AG09319 (cell line): ENCODE results near the gene PIK3C2G.

Experiments used
- DNase-seq: peaks from one replicate; pipeline ENCODE4 v3.0.0-alpha.2; 2010; ENCODE audit warnings: low read depth; ENCODE audit errors: extremely low read depth
- TF ChIP-seq, protein P1 (sequence below): IDR thresholded peaks from 2 replicates; pipeline ENCODE4 v1.5.1; 2011; ENCODE audit warnings: low read depth, mild to moderate bottlenecking, inconsistent platforms, low read length, moderate library complexity

The PIK3C2G gene

DNA sequence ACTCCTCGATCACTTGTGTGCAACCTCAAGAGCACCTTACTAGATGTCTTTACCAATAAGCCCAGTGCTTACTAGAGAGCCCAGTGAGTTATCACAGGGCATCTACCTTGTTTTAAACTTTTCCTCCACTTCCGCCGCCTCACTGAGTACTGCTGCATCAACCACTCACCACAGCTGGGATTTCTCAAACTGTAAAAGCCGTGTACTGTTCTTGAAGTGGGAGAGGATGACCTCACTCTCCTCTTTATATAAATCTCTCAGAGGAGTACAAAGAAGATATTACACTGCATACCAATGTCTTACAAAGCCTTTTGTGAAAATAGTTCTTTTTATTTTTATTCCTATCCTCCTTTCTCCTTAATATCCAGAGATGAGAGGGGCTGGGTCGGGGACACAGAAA is 382.4 kb downstream of the PIK3C2G start:
- no peak for DNase-seq

DNA sequence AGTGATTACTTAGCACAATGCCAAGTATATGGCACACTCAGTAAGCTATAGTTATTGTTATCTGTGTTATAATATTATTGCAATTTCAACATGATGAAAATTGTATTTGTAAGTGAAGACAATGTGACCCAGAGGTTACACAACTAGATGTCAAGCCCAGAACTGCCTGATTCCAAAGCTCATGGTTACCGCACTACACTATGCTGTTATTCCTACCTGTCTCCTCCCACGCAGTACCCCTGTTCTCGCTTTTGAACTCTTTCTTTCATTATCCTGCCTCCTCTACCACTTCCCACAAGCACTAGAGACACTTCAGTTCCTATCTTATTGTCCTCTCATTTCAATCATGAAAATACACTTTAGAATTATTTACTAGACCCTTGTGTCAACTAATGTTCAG is 383.2 kb downstream of the PIK3C2G start:
- no peak for DNase-seq
- TF ChIP-seq, protein P1, sequence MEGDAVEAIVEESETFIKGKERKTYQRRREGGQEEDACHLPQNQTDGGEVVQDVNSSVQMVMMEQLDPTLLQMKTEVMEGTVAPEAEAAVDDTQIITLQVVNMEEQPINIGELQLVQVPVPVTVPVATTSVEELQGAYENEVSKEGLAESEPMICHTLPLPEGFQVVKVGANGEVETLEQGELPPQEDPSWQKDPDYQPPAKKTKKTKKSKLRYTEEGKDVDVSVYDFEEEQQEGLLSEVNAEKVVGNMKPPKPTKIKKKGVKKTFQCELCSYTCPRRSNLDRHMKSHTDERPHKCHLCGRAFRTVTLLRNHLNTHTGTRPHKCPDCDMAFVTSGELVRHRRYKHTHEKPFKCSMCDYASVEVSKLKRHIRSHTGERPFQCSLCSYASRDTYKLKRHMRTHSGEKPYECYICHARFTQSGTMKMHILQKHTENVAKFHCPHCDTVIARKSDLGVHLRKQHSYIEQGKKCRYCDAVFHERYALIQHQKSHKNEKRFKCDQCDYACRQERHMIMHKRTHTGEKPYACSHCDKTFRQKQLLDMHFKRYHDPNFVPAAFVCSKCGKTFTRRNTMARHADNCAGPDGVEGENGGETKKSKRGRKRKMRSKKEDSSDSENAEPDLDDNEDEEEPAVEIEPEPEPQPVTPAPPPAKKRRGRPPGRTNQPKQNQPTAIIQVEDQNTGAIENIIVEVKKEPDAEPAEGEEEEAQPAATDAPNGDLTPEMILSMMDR: no peak

More for the DNA sequence above, 382.4 kb downstream of the PIK3C2G start:
- TF ChIP-seq, protein P1: no peak

DNA sequence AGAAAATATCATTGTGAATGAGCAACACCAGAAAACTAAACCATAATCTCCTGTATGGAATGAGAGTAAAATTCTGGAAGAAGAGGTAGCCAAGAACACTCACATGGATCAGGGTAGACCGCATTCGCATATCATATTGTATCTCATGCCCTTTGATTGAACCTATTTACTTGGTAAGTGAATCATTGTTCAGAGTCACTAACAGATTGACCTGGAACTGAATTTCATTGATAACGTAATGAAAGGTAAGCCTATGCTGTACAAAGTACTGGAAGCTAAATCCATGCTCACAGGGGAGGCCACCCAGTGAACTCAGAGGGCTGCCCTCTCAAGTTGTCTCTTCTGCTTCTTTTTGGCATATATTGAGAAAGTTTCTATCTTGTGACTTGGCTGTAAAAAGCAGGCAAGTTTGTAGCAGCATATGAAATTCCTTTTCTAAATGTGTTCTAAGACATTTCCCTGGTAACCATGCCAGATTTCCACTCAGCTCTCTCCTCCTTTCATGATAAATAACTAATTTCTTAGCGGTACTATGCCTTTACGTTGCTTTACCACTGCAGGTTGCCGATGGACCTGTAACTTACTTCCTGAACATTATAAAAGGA is 385.1 kb downstream of the PIK3C2G start:
- TF ChIP-seq, protein P1: no peak
- no peak for DNase-seq

DNA sequence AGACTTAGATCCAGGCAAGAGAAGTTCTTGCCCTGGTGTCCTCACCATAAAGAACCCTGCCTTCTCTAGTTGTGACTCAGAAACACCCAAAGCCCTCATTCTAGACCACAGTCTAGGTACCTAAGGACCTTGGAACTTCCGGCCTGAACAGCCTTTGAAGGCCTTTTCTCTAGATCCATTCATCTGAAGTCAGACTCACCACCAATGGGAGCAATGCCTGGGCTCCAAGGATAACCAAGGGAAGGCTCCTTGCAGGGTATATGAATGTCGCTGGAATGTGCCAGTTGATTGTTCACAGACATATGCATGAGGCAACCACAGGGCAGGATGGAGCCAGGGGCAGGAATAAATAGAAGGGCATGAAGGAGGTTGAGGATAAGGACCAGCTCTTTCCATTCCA is 390.2 kb downstream of the PIK3C2G start:
- TF ChIP-seq, protein P1: no peak
- no peak for DNase-seq

DNA sequence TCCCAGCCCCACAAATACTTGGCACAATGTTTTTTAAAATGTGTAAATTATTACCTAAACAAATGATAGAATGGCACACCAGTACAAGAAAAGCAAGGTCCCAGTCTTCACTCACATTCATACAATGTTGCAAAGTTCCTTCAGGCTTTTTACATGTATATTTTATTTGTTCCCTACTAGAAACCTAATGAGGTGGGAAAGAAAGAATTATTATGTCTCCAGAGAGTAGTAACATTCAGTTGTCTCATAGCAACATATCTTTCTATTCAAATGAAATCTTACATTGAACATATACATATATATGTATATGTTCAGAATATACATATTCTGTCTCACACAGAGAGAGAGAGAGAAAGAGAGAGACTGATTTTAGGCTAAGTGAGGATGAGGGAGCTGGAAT is 391.3 kb downstream of the PIK3C2G start:
- DNase-seq: no peak
- TF ChIP-seq, protein P1: no peak

DNA sequence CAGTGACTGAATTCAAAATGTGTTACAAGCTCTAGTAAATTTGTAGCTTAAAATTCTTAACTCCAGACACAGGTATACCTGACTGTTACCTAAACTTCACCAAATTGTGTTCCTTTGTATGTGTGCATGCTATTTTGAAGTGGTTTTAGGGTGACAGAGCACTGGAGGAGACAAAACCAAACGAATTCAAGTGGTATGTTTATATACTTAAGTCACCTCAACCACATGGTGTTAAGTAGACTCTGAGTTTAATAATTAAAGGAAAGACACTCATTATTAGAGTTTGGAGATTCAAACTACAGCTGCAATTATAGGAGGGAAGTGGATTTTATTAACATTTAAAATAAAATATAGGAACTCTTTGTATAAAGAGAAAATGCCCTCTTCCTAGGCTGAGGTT is 392.1 kb downstream of the PIK3C2G start:
- TF ChIP-seq, protein P1: no peak
- DNase-seq: no peak

DNA sequence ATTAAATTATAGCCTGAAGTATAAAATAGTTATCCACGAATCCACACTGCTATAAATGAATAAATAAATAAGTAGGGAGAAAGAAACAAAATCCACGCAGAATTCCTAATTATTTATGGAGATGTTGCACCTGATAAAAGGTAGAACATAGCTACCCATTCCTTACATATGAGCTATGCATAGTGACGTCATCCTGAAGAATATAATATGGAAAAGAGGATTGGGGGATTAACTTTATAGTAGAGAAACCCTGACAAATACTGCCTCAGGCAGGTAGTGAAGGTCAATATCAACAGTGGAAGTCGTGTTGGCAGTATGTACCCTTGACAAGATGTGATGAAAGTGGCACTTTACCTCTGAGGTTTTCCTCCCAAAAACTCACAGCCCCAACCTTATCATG is 394.0 kb downstream of the PIK3C2G start:
- DNase-seq: no peak
- TF ChIP-seq, protein P1: no peak
